GM18870 (cell line): ENCODE results near the gene ANGPTL2.
"Not testable (repeated sequence)": the region's sequence is repeated elsewhere in the genome, so short reads cannot be mapped to it uniquely, and the experiment has no call there.

Experiments used
- ATAC-seq: cut with Tn5 transposase; IDR thresholded peaks from one replicate; pipeline ENCODE4 v1.9.1; 2021; ENCODE audit warnings: moderate library complexity; ENCODE audit not compliant: unreplicated experiment

The ANGPTL2 gene

GRCh38 chr9:127122176-127123063 lies at the start of gene ANGPTL2:
Gene ANGPTL2, minus strand, starts transcription at chr9:127122635. Its CDS starts 13,904 bp downstream, at chr9:127108731.
- ATAC-seq: no peak

GRCh38 chr9:127171348-127171747 lies 48.9 kb upstream of the ANGPTL2 start:
- ATAC-seq: not testable (repeated sequence)

GRCh38 chr9:127170652-127171051 lies 48.2 kb upstream of the ANGPTL2 start:
- no peak for ATAC-seq

- no peak for ATAC-seq
Measured at GRCh38 chr9:127170103-127170502, 47.7 kb upstream of the ANGPTL2 start.

GRCh38 chr9:127169575-127169883 lies 47.1 kb upstream of the ANGPTL2 start:
- ATAC-seq: no peak

- ATAC-seq: no peak
Measured at GRCh38 chr9:127168756-127169574, 46.5 kb upstream of the ANGPTL2 start.

GRCh38 chr9:127167560-127168326 lies 45.3 kb upstream of the ANGPTL2 start:
- no peak for ATAC-seq

GRCh38 chr9:127166651-127167524 lies 44.5 kb upstream of the ANGPTL2 start:
- ATAC-seq: no peak

GRCh38 chr9:127166111-127166510 lies 43.7 kb upstream of the ANGPTL2 start:
- ATAC-seq: no peak

- no peak for ATAC-seq
Measured at GRCh38 chr9:127165116-127165515, 42.7 kb upstream of the ANGPTL2 start.

GRCh38 chr9:127163409-127163808 lies 41.0 kb upstream of the ANGPTL2 start:
- ATAC-seq: no peak

GRCh38 chr9:127162864-127163365 lies 40.5 kb upstream of the ANGPTL2 start:
- no peak for ATAC-seq

- ATAC-seq: no peak
Measured at GRCh38 chr9:127162046-127162863, 39.8 kb upstream of the ANGPTL2 start.

- no peak for ATAC-seq
Measured at GRCh38 chr9:127161081-127161624, 38.7 kb upstream of the ANGPTL2 start.

GRCh38 chr9:127159949-127160610 lies 37.6 kb upstream of the ANGPTL2 start:
- ATAC-seq: no peak

GRCh38 chr9:127159325-127159801 lies 36.9 kb upstream of the ANGPTL2 start:
- no peak for ATAC-seq

- no peak for ATAC-seq
Measured at GRCh38 chr9:127158786-127159324, 36.4 kb upstream of the ANGPTL2 start.
